Ovary (tissue), 9 donors: Measurements from ENCODE around the gene SPATA31C2. TPM values are rescaled to one million over a fixed set of nuclear protein-coding genes. Genes with fewer than 3 reads are reported as not detected.

Experiments used
- DNase-seq, 5 donors: peaks; one replicate each; pipeline ENCODE4 v3.0.0-alpha.2; 2019 to 2020
- H3K27ac ChIP-seq, 2 donors: fragments of 200-600 bp; one replicate each; pipeline versions ENCODE4 v1.5.1 to v1.8.0; 2019 to 2022
- H3K27me3 ChIP-seq: fragments of 200-600 bp; one replicate; pipeline ENCODE4 v1.8.0; 2022
- H3K36me3 ChIP-seq: fragments of 200-600 bp; sonication (generic); one replicate; pipeline ENCODE4 v1.5.1; 2019
- H3K4me1 ChIP-seq: one replicate; pipeline ENCODE4 v1.8.1; 2013; ENCODE audit warnings: mild to moderate bottlenecking, moderate library complexity; ENCODE audit not compliant: insufficient read depth
- H3K4me3 ChIP-seq: fragments of 200-600 bp; sonication (generic); one replicate; pipeline ENCODE4 v1.5.1; 2017
- H3K9me3 ChIP-seq, 2 donors: fragments of 200-600 bp in 1 of 2; sonication (generic) in 1 of 2; one replicate each; pipeline versions ENCODE4 v1.5.1 to v1.8.1; 2013 to 2019; ENCODE audit warnings: mild to moderate bottlenecking in 1 of 2, moderate library complexity in 1 of 2
- CTCF ChIP-seq, 3 donors: fragments of 450-650 bp in 2 of 3; fragments of 200-600 bp in 1 of 3; IDR thresholded peaks; one replicate each; pipeline versions ENCODE4 v1.5.1 to v1.8.0; 2016 to 2022; ENCODE audit warnings: antibody characterized with exemption in 3 of 3, mild to moderate bottlenecking in 1 of 3
- EP300 ChIP-seq: sonication (generic); formaldehyde crosslinking; IDR thresholded peaks from one replicate; pipeline ENCODE4 v1.6.1; 2017; ENCODE audit warnings: antibody characterized with exemption
- POLR2A ChIP-seq: fragments of 450-650 bp; IDR thresholded peaks from one replicate; pipeline ENCODE4 v1.6.1; 2017; ENCODE audit warnings: antibody characterized with exemption, mild to moderate bottlenecking, moderate library complexity
- WGBS, 3 donors: extraction: QIAGEN DNeasy Blood & Tissue Kit in 1 of 3; methylation state at CpG; one replicate each; pipeline versions ENCODE4 v1.1.5 to v1.1.7; 2013 to 2017; 5-methylcytosine and 5-hydroxymethylcytosine counted together
- intact Hi-C, 4 donors: fragments of 100-400 bp; cut with DNase I; formaldehyde crosslinking; loops; one replicate each; pipeline versions ENCODE4 v1.11.0 to v1.15.1; 2022 to 2023
- polyA plus RNA-seq, 2 donors: library from polyadenylated mRNA; stranded (reverse); fragments of 200-250 nt in 1 of 2; fragments of 350-450 nt in 1 of 2; fragmentation: Illumina TruSeq in 1 of 2; extraction: RNeasy Lipid Tissue Mini Kit (QIAGEN cat#74804) in 1 of 2; gene quantifications; one replicate each; pipeline ENCODE4 v1.2.3, GENCODE V29; 2013 to 2014
- total RNA-seq, 7 donors: library from RNA; depleted of rRNA in 2 of 7; stranded (reverse); fragments of >200 nt in 2 of 7; fragmentation: NEBNext Ultra II Directional in 3 of 7; extraction: Animal tissue kit (Norgen Biotek cat#: 25700) in 3 of 7; gene quantifications; one replicate each; pipeline versions ENCODE4 v1.1.0 to v1.2.4, GENCODE V29; 2016 to 2023
- donor health status: DM: no; HTN: no; CAD: no; lungs with moderate emphysema.
- donor health status: DM: no; HTN: no; CAD: no.
- donor health status: Bipolar disorder and iron deficiency.
- donor health status: DM: yes; HTN: yes; CAD: no.
- donor health status: DM: no; HTN: no; CAD: no.
- donor health status: DM: yes; HTN: yes; CAD: no.

Gene SPATA31C2
- total and polyA plus RNA-seq, 9 donors = 0.01 to 0.34 (median 0.08) TPM; not detected in 4

DNA sequence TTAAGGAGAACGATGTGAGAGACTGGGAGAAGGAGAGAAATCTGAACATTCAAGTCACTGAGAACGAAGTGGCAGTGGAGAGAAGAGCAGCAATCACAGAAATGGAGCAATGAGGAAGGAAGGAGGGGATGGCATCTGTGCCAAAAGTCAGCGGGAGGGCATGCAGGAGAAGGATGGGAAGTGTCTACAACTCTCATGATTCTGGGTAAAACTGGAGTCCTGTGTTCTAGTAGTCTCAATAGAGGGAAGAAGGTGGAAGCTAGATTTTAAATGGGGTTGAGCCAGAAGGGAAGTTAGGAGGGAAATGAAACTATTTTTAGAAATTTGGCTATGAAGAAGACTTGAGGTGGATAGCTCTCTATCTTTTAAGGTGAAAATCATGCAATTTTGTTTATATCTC lies 39.1 kb upstream of the SPATA31C2 start:
- TF ChIP-seq CTCF (IDR thresholded peaks at IDR 0.05) (no peak), POLR2A (no peak), EP300 (no peak)
- Histone ChIP-seq H3K9me3 (no peaks in the 10 kb centered on the region), H3K27me3 (no peaks in the 10 kb centered on the region), H3K4me3 (no peak overlapping the region), H3K4me1 (no peaks in the 10 kb centered on the region), H3K27ac (no peak overlapping the region), H3K36me3 (no peaks in the 10 kb centered on the region)
- DNase-seq = no peak
- intact Hi-C loops = loop anchor here in 1 of 4 donors (5.0 kb wide), 1 partner anchor 110 kb away; no protein-coding TSS in a partner anchor
- 83 to 93% (median 92%) methylated on average over 3 of the region's 3 CpGs for WGBS, 3 donors

DNA sequence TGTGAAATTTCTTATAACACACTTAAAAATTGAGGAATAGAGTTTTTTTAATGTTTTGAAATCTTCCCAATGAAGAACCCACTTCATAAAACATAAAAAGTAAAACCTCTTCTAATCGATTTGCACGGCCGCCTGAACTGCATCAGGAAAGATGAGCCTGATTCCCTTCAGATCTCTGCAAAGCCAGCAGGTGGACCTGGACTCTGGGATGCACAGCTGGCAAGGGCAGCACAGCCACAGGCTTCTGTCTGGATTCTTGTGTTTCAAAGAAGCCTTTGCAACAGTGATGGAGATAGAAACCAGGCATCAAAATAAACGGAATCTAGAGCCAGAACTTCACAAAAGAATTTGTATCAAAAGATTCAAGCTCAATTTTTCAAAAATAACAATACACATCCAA lies 36.0 kb upstream of the SPATA31C2 start:
- Histone ChIP-seq H3K4me3 (no peak overlapping the region), H3K9me3 (no peaks in the 10 kb centered on the region), H3K36me3 (no peaks in the 10 kb centered on the region), H3K27ac (no peak overlapping the region), H3K4me1 (no peaks in the 10 kb centered on the region), H3K27me3 (no peaks in the 10 kb centered on the region)
- 42 to 50% (median 43%) methylated on average over 4 of the region's 4 CpGs for WGBS, 3 donors
- DNase-seq = no peak
- intact Hi-C loops = no loop called here
- TF ChIP-seq EP300 (no peak), POLR2A (no peak), CTCF (IDR thresholded peaks at IDR 0.05) (no peak)

GRCh38 chr9:88173378-88173999 lies 35.2 kb upstream of the SPATA31C2 start:
- intact Hi-C loops = no loop called here
- Histone ChIP-seq H3K4me1 (no peaks in the 10 kb centered on the region), H3K4me3 (no peak overlapping the region), H3K9me3 (no peaks in the 10 kb centered on the region), H3K27me3 (no peaks in the 10 kb centered on the region), H3K27ac (no peak overlapping the region), H3K36me3 (no peaks in the 10 kb centered on the region)
- WGBS, 3 donors = 79 to 82% (median 79%) methylated on average over 10 of the region's 10 CpGs
- DNase-seq = no peak
- TF ChIP-seq POLR2A (no peak), CTCF (IDR thresholded peaks at IDR 0.05) (no peak), EP300 (no peak)

DNA sequence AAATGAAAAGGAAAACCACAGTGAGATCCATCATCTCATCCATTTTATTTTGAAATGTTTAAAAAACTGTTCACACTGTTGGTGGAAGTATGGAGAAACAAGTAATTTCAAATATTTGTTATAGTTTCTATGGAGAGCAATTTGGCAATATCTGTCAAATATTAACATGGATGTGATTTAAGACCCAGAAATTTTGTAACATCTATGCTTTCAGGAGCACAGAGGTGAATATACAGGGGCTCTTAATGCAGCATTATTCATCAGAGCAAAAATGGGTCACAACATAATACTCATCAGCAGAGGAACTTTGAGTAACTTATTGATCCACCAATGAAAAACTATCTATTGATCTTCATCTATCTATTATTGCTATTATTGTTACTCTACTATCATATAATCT lies 31.4 kb upstream of the SPATA31C2 start:
- no peaks in the 10 kb centered on the region for H3K9me3 ChIP-seq
- no peaks in the 10 kb centered on the region for H3K27me3 ChIP-seq
- no peak overlapping the region for H3K4me3 ChIP-seq
- H3K36me3 ChIP-seq = no peaks in the 10 kb centered on the region
- H3K4me1 ChIP-seq = no peaks in the 10 kb centered on the region
- DNase-seq = no peak
- no peak overlapping the region for H3K27ac ChIP-seq
- intact Hi-C loops = no loop called here
- TF ChIP-seq EP300 = no peak
- no peak for TF ChIP-seq POLR2A
- no peak for TF ChIP-seq CTCF (IDR thresholded peaks at IDR 0.05)
